Mucosa of gallbladder (tissue), 1 donor: ENCODE results near the gene PCDH1. TPM values are rescaled to one million over a fixed set of nuclear protein-coding genes. Genes with fewer than 3 reads are reported as not detected.

Experiments
- DNase-seq: peaks from one replicate; pipeline ENCODE4 v3.0.0-alpha.2; 2020; ENCODE audit warnings: low spot score
- total RNA-seq: library from RNA; stranded (reverse); gene quantifications from one replicate; pipeline ENCODE4 v1.2.1, GENCODE V29; 2021
- donor health status: DM: no; HTN: no; CAD: no.

The PCDH1 gene
- total RNA-seq, 1 donor from 2014 or later: 90.6 TPM

DNA sequence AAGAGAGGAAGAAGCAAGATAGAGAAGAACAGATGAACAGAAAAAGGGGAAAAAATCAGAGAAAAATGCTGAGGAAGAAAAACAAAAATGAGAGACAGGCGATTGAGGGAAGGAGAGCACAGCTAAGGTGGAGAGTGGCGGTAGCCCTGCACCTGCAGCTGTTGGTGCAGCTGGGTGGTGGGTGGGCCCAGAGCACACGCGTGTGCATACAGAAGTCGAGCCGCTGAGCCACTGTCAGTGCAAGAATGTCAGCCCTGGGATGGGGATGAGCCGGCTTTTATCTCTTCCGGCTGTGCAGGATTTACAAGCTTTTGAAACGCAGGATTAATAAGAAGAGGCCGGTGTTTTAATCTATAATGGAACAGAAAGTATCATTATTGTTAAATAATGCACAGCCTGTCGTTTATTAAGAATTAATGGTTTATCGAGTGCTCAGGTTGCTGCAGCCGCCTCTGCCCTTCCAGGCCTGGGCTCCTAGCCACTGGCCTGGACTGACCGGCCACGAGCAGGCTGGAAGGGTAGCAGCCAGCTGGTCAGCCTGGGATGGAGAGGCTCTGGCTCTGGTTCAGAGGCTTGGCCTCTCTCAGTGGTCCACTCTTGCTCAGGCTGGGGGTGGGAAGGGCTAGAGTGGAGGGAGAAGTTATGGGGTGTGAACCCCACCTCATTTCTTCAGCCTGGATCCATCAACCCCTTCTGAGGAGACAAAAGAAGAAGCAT lies 68.7 kb downstream of the PCDH1 start:
- DNase-seq: no peak

DNA sequence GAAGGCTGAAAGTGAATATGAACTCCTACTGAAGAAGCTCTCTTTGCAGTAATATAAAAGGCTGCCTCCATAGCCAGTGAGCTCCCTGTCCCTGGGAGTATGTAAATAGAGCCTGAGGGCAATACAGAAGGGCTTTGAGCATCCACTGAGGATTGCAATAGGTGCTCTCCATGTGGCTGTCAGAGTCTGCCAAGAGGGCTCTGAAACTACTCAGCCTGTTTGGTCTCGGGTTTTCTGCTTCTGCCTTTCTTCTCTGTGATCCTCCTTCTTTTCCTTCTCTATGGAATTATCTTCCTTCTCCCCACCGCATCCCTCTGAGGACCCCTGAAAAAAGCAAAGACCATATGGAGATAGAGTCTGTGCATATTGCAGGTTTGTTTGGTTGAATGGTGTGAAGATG lies 69.4 kb downstream of the PCDH1 start:
- no peak for DNase-seq

GRCh38 chr5:141807732-141808131 lies 70.5 kb downstream of the PCDH1 start:
- no peak for DNase-seq

GRCh38 chr5:141807329-141807728 lies 70.9 kb downstream of the PCDH1 start:
- DNase-seq: no peak

- no peak for DNase-seq
Observed at GRCh38 chr5:141806626-141807025, 71.6 kb downstream of the PCDH1 start.

DNA sequence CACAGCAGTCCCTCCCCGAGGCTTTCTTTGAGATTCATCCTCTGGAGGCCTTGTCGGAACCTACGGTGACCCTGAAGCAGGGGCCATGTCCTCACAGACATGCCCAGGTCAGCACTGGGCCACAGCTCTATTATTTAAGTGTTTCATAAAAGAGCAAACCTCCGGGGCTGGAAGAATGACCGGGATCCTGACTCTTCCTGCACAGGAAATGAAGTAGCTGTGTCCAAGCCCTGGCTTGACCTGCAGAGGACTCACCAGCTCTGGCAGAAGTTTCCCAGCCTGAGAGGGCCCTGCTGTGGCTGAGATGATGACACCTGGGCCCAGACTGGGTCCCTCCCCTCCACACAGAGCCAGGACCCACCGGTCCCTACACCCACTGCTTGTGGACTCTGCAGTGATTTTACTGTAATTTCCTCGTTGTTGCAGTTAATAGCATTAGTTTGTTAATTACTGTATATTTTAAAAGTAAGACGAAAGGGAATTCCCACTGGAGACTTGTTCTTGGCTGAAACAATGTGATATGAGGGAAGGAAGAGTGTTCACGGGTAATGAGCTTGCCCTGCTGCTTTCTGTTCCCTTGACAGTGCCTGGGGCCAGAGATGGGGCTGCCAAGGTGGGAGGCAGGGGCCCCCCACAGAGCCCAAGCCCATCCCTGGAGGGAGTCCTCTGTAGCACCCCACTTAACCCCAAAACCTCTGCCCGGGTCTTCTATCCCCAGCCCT lies 72.2 kb downstream of the PCDH1 start:
- no peak for DNase-seq

GRCh38 chr5:141804475-141804874 lies 73.7 kb downstream of the PCDH1 start:
- no peak for DNase-seq

Other genes starting within 250 kb of the PCDH1 start
- 43.3 TPM for gene HDAC3, start 241.6 kb downstream of the PCDH1 start, total RNA-seq
- gene RELL2, start 241.4 kb downstream of the PCDH1 start, total RNA-seq: 10.2 TPM
- 62.0 TPM for gene FCHSD1, start 227.0 kb downstream of the PCDH1 start, total RNA-seq
- 24.2 TPM for gene ARAP3, start 196.2 kb downstream of the PCDH1 start, total RNA-seq
- 72.4 TPM for gene DELE1, start 45.5 kb upstream of the PCDH1 start, total RNA-seq
- gene PCDH12, start 79.8 kb upstream of the PCDH1 start, total RNA-seq: 3.6 TPM
- 62.7 TPM for gene RNF14, start 90.7 kb upstream of the PCDH1 start, total RNA-seq
- 28.7 TPM for gene GNPDA1, start 134.6 kb upstream of the PCDH1 start, total RNA-seq
- gene NDFIP1, start 230.4 kb upstream of the PCDH1 start, total RNA-seq: 80.0 TPM